ENCODE measurements around the gene TMEM238L.
"Not testable (repeated sequence)": the region's sequence is repeated elsewhere in the genome, so short reads cannot be mapped to it uniquely, and the experiment has no call there.

Gene TMEM238L

GRCh38 chr17:10803830-10804475 is at the start of gene TMEM238L:
Gene TMEM238L (minus strand): TSS chr17:10804099. CDS start chr17:10803963, 136 bp downstream.
- TF ChIP-seq CTCF (IDR thresholded peaks at IDR 0.05; ENCODE audit: insufficient read depth, low read depth, low read length, missing control alignments), result no peak
- no peak for DNase-seq (ENCODE audit: low read depth)
- H3K4me3 ChIP-seq (ENCODE audit: low read length), result no peak within 1 kb of the TSS

DNA sequence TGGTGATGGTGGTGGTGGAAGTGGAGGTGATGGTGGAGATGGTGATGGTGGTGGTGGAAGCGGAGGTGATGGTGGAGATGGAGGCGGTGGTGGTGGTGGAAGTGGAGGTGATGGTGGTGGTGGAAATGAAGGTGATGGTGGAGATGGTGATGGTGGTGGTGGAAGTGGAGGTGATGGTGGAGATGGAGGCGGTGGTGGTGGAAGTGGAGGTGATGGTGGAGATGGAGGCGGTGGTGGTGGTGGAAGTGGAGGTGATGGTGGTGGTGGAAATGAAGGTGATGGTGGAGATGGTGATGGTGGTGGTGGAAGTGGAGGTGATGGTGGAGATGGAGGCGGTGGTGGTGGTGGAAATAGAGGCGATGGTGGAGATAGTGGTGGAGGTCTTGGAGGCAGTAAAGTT is 42.7 kb upstream of the TMEM238L start:
- DNase-seq (ENCODE audit: low read depth); H3K4me3 ChIP-seq (ENCODE audit: low read length): not testable (repeated sequence)

DNA sequence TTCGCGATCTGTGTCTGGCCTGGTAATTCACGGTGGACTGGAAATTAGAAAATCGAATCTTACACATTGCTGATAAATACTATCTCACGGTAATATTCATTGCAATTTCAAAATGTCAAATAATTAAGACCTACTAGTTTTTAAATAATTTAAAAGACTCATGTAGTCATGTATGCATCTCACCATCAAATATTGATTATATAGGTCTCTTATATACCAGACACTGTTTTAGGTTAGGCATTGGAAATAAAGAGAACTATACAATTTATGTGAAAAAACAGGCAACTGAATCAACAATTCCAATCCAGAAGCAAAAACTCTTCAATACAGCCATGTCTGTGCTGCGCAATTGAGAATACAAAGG is 41.5 kb upstream of the TMEM238L start:
- DNase-seq (ENCODE audit: low read depth), result no peak
- H3K4me3 ChIP-seq (ENCODE audit: low read length), result no peak overlapping the region
- TF ChIP-seq CTCF (IDR thresholded peaks at IDR 0.05; ENCODE audit: insufficient read depth, low read depth, low read length, missing control alignments), result no peak

- TF ChIP-seq CTCF (IDR thresholded peaks at IDR 0.05; ENCODE audit: insufficient read depth, low read depth, low read length, missing control alignments), result peak; percentile 85
- peak overlapping the region; percentile 31 for H3K4me3 ChIP-seq (ENCODE audit: low read length)
- peak; percentile 57 for DNase-seq (ENCODE audit: low read depth)
Measured at GRCh38 chr17:10844621-10845387, 40.9 kb upstream of the TMEM238L start.

- H3K4me3 ChIP-seq (ENCODE audit: low read length), result no peak overlapping the region
- DNase-seq (ENCODE audit: low read depth), result peak; percentile 10
- TF ChIP-seq CTCF (IDR thresholded peaks at IDR 0.05; ENCODE audit: insufficient read depth, low read depth, low read length, missing control alignments), result no peak
Measured at GRCh38 chr17:10843811-10844210, 39.9 kb upstream of the TMEM238L start.

GRCh38 chr17:10842658-10843057 is 38.8 kb upstream of the TMEM238L start:
- no peak for TF ChIP-seq CTCF (IDR thresholded peaks at IDR 0.05; ENCODE audit: insufficient read depth, low read depth, low read length, missing control alignments)
- H3K4me3 ChIP-seq (ENCODE audit: low read length), result no peak overlapping the region
- no peak for DNase-seq (ENCODE audit: low read depth)

- no peak for DNase-seq (ENCODE audit: low read depth)
- no peak for TF ChIP-seq CTCF (IDR thresholded peaks at IDR 0.05; ENCODE audit: insufficient read depth, low read depth, low read length, missing control alignments)
- no peak overlapping the region for H3K4me3 ChIP-seq (ENCODE audit: low read length)
Measured at GRCh38 chr17:10838682-10839081, 34.8 kb upstream of the TMEM238L start.
